ENCODE results near the gene AKIP1.
A peak's percentile ranks its signal among the peaks of the same experiment; 100 is the strongest.
"Not testable (repeated sequence)": the region's sequence is repeated elsewhere in the genome, so short reads cannot be mapped to it uniquely, and the experiment has no call there.

The AKIP1 gene

GRCh38 chr11:8932564-8933180, 21.7 kb downstream of the AKIP1 start, which contains the start of gene C11orf16:
TSS of gene C11orf16 (minus strand) at chr11:8932947. CDS start at chr11:8932308, 639 bp downstream.
- Mint-ChIP-seq H3K27ac (no peak within 1 kb of the TSS), H3K27me3 (ENCODE audit: low read depth, poor library complexity) (no peaks in the 10 kb centered on the region), H3K9me3 (no peaks in the 10 kb centered on the region), H3K4me3 (no peak within 1 kb of the TSS), H3K36me3 (ENCODE audit: low read depth) (no peaks in the 10 kb centered on the region), H3K4me1 (peaks cover 50% of the 10 kb centered on the region)
- peak; percentile 21 for DNase-seq
- TF ChIP-seq, protein P1, sequence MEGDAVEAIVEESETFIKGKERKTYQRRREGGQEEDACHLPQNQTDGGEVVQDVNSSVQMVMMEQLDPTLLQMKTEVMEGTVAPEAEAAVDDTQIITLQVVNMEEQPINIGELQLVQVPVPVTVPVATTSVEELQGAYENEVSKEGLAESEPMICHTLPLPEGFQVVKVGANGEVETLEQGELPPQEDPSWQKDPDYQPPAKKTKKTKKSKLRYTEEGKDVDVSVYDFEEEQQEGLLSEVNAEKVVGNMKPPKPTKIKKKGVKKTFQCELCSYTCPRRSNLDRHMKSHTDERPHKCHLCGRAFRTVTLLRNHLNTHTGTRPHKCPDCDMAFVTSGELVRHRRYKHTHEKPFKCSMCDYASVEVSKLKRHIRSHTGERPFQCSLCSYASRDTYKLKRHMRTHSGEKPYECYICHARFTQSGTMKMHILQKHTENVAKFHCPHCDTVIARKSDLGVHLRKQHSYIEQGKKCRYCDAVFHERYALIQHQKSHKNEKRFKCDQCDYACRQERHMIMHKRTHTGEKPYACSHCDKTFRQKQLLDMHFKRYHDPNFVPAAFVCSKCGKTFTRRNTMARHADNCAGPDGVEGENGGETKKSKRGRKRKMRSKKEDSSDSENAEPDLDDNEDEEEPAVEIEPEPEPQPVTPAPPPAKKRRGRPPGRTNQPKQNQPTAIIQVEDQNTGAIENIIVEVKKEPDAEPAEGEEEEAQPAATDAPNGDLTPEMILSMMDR (IDR thresholded peaks at IDR 0.05) = no peak

DNA sequence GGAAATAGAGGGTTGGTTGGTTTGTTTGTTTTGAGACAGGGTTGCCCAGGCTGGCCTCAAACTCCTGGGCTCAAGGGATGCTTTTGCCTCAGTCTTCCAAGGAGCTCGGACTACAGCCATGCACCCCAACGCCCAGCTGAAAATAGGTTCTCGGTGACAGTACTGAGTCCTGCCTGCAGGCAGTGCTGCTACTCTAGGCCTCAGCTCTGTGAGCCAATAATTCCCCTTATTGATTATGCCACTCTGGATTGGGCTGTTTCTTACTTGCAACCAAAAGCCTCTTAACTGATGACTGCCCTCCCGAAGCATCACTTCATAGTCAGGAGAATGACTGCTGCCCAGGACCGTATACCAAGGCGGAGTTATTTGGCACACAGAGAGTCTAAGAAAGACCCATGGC, 22.9 kb downstream of the AKIP1 start:
- TF ChIP-seq, protein P1 (IDR thresholded peaks at IDR 0.05) = peak; percentile 7
- DNase-seq = no peak
- Mint-ChIP-seq H3K4me3 (no peak overlapping the region), H3K4me1 (peaks cover 53% of the 10 kb centered on the region), H3K9me3 (no peaks in the 10 kb centered on the region), H3K27me3 (ENCODE audit: low read depth, poor library complexity) (peaks cover 3% of the 10 kb centered on the region), H3K36me3 (ENCODE audit: low read depth) (no peaks in the 10 kb centered on the region), H3K27ac (no peak overlapping the region)

- peaks cover 3% of the 10 kb centered on the region for H3K27me3 Mint-ChIP-seq (ENCODE audit: low read depth, poor library complexity)
- no peaks in the 10 kb centered on the region for H3K36me3 Mint-ChIP-seq (ENCODE audit: low read depth)
- H3K27ac Mint-ChIP-seq = peak overlapping the region; percentile 35
- TF ChIP-seq, protein P1 (IDR thresholded peaks at IDR 0.05) = no peak
- peaks cover 53% of the 10 kb centered on the region for H3K4me1 Mint-ChIP-seq
- no peak for DNase-seq
- H3K9me3 Mint-ChIP-seq = no peaks in the 10 kb centered on the region
- H3K4me3 Mint-ChIP-seq = peak overlapping the region; percentile 11
Measured at GRCh38 chr11:8934742-8935488, 23.9 kb downstream of the AKIP1 start.

DNA sequence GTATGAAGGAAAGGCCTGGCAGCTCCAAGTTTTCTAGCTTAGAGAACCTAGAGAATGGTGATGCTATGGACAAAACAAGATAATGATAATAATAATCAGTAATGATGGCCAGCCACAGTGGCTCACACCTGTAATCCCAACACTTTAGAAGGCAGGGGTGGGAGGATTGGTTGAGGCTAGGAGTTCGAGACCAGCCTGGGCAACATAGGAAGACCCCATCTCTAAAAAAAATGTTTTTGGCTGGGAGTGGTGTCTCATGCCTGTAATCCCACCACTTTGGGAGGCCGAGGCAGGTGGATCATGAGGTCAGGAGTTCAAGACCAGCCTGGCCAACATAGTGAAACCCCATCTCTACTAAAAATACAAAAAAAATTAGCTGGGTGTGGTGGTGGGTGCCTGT, 24.8 kb downstream of the AKIP1 start:
- H3K36me3 Mint-ChIP-seq (ENCODE audit: low read depth); H3K9me3 Mint-ChIP-seq; H3K27me3 Mint-ChIP-seq (ENCODE audit: low read depth, poor library complexity); H3K27ac Mint-ChIP-seq; DNase-seq; H3K4me3 Mint-ChIP-seq: not testable (repeated sequence)
- H3K4me1 Mint-ChIP-seq = peaks cover 53% of the 10 kb centered on the region

GRCh38 chr11:8937159-8937558, 26.2 kb downstream of the AKIP1 start:
- Mint-ChIP-seq H3K4me3 (no peak overlapping the region), H3K36me3 (ENCODE audit: low read depth) (no peaks in the 10 kb centered on the region), H3K27ac (no peak overlapping the region), H3K9me3 (no peaks in the 10 kb centered on the region), H3K4me1 (peaks cover 47% of the 10 kb centered on the region), H3K27me3 (ENCODE audit: low read depth, poor library complexity) (peaks cover 3% of the 10 kb centered on the region)
- no peak for DNase-seq
- TF ChIP-seq, protein P1 (IDR thresholded peaks at IDR 0.05) = no peak

- no peak for DNase-seq
- no peaks in the 10 kb centered on the region for H3K9me3 Mint-ChIP-seq
- no peaks in the 10 kb centered on the region for H3K36me3 Mint-ChIP-seq (ENCODE audit: low read depth)
- TF ChIP-seq, protein P1 (IDR thresholded peaks at IDR 0.05) = no peak
- peaks cover 3% of the 10 kb centered on the region for H3K27me3 Mint-ChIP-seq (ENCODE audit: low read depth, poor library complexity)
- no peak overlapping the region for H3K27ac Mint-ChIP-seq
- no peak overlapping the region for H3K4me3 Mint-ChIP-seq
- H3K4me1 Mint-ChIP-seq = peaks cover 42% of the 10 kb centered on the region
Measured at GRCh38 chr11:8937659-8938058, 26.7 kb downstream of the AKIP1 start.

Measured in nephron progenitor cell (in vitro differentiated cells).